Bronchial epithelial cell (primary cell): ENCODE results near the gene TBC1D12. TPM values are rescaled to one million over a fixed set of nuclear protein-coding genes. Genes with fewer than 3 reads are reported as not detected.
A peak's percentile ranks its signal among the peaks of the same experiment; 100 is the strongest.

ENCODE experiments used
- DNase-seq: peaks from one replicate; pipeline ENCODE4 v3.0.0-alpha.2; 2010; ENCODE audit warnings: low read depth
- FAIRE-seq: peaks from 2 replicates; lab custom pipeline; 2011; peaks lifted over from hg19 to GRCh38; lab: Jason Lieb, UNC
- H3K27me3 ChIP-seq: 2 replicates; pipeline ENCODE4 v1.5.1; 2011; ENCODE audit warnings: low read length; ENCODE audit not compliant: control insufficient read depth, insufficient read depth
- H3K36me3 ChIP-seq: 2 replicates; pipeline ENCODE4 v1.5.1; 2011; ENCODE audit warnings: low read length; ENCODE audit not compliant: control insufficient read depth, insufficient read depth
- H3K4me3 ChIP-seq: 2 replicates; pipeline ENCODE4 v1.5.1; 2011; ENCODE audit warnings: mild to moderate bottlenecking, low read depth, low read length, control low read depth
- total RNA-seq: library from RNA; depleted of rRNA; stranded (reverse); fragments of >200 nt; gene quantifications from 2 replicates; pipeline ENCODE4 v1.2.1, GENCODE V29; 2014
- TF ChIP-seq, protein P1 (sequence below): IDR thresholded peaks from 2 replicates; pipeline ENCODE4 v1.5.1; 2011; ENCODE audit warnings: mild to moderate bottlenecking, moderate library complexity, low read length, control low read depth, inconsistent platforms; ENCODE audit not compliant: insufficient read depth, severe bottlenecking

TBC1D12 gene
- 10.8 and 11.3 TPM in 2 replicates for total RNA-seq

DNA sequence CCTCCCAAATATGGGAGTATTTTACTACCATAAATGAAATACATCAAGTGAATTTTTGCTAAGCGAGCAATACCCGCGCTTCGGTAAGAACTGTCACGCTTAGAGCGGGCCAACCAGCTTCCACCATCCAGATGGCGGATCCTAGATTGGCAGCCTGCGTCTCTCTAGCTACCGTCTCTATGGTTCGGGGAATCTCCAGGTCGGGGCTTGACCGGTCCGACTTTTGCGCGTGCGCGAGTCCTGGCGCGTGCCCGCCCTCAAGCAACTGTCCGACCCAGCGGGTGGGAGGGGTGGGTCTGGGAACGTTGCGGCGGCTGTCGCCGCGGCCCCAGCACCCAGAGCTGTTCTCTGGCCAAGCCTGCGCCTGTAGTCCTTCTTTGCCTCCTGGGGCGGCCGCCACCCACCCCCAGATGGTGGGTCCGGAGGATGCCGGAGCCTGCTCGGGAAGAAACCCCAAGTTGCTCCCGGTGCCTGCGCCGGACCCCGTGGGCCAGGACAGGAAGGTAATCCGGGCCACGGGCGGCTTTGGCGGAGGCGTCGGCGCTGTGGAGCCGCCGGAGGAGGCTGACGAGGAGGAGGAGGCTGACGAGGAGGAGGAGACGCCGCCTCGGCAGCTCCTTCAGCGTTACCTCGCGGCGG is at the start of gene TBC1D12:
TBC1D12 (plus strand) TSS at position 338 of the 639 bp plus-strand sequence; CDS start at position 411, 73 bp downstream.
- no peak for FAIRE-seq
- H3K36me3 ChIP-seq, result no peaks in the 10 kb centered on the region
- TF ChIP-seq, protein P1, sequence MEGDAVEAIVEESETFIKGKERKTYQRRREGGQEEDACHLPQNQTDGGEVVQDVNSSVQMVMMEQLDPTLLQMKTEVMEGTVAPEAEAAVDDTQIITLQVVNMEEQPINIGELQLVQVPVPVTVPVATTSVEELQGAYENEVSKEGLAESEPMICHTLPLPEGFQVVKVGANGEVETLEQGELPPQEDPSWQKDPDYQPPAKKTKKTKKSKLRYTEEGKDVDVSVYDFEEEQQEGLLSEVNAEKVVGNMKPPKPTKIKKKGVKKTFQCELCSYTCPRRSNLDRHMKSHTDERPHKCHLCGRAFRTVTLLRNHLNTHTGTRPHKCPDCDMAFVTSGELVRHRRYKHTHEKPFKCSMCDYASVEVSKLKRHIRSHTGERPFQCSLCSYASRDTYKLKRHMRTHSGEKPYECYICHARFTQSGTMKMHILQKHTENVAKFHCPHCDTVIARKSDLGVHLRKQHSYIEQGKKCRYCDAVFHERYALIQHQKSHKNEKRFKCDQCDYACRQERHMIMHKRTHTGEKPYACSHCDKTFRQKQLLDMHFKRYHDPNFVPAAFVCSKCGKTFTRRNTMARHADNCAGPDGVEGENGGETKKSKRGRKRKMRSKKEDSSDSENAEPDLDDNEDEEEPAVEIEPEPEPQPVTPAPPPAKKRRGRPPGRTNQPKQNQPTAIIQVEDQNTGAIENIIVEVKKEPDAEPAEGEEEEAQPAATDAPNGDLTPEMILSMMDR, result no peak
- peak; percentile 91 for DNase-seq
- H3K27me3 ChIP-seq, result no peaks in the 10 kb centered on the region
- peak within 1 kb of the TSS; percentile 61 for H3K4me3 ChIP-seq

DNA sequence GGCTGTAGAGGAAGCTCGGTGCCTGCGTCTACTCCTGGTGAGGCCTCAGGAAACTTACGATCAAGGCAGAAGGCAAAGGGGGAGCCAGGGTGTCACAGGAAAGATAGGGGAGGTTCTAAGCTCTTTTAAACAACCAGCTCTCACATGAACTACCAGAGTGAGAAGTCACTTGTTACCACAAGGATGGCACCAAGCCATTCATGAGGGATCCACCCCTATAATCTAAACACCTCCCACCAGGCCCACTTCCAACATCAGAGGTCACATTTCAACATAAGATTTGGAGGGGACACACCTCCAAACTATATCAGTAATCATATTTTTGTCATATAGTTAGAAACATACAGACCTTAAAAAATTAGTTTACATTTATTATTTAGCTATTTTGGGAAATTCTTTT is 49.0 kb upstream of the TBC1D12 start:
- FAIRE-seq (no peak), DNase-seq (no peak)
- TF ChIP-seq, protein P1, result no peak
- Histone ChIP-seq H3K4me3 (no peak overlapping the region), H3K27me3 (no peaks in the 10 kb centered on the region), H3K36me3 (peaks cover 8% of the 10 kb centered on the region)

DNA sequence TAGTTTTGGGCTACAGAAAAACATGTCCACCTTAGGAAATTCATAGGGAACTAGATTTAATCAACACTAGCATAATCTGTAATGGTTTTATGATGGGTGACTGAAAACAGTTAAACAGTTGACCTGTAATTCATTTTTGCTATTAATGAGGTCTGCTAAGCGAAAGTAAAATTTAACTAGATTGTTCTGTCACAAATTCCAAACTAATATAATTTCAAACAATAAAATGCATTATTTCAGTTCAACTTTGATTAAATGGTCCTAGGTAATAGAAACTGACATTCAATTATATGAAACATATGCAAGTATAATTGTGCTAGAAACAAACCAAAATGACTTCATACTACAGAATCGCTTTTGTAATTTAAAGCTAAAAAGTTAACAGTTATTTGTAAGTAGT is 46.5 kb upstream of the TBC1D12 start:
- no peak for DNase-seq
- peaks cover 8% of the 10 kb centered on the region for H3K36me3 ChIP-seq
- H3K27me3 ChIP-seq, result no peaks in the 10 kb centered on the region
- FAIRE-seq, result no peak
- TF ChIP-seq, protein P1, result no peak
- no peak overlapping the region for H3K4me3 ChIP-seq

DNA sequence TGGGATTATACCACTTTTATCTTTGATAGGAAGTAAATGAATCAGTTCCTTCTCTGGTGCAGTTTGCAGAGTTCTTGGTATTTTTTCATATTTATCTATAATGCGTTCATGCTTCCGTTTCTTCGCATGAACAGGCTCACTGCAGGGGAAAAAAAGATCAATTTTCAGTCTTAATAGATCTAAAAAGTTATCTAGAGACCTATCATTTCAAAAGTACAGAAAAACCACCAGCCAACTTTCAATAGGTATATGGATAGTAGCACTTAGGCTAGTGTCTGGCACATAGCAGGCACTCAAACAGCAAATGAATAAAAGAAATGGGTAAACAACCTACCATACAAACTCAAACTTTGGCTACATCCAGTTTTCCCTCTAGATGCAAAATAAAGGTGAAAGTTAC is 45.1 kb upstream of the TBC1D12 start:
- TF ChIP-seq, protein P1, result no peak
- no peak for FAIRE-seq

DNA sequence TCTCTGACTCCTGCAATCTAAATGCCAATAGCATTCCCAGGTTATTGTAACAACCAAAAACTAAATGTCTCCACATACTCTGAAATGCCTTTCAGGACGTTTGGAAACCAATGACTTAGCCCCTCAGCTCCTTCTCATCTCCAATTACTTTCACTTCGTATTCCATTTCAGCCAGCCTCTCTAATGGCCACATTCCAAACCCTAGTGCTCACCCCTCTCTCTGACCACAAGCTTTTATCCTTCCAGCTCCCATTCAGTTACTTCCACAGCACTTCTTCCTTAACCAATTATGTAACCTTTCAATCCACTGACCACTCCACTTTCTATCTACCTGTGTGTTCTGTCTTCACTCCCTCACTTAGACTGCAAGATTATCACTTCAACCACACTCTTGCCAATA is 43.9 kb upstream of the TBC1D12 start:
- DNase-seq (peak; percentile 77), FAIRE-seq (no peak)
- Histone ChIP-seq H3K36me3 (peaks cover 4% of the 10 kb centered on the region), H3K4me3 (no peak overlapping the region), H3K27me3 (no peaks in the 10 kb centered on the region)
- TF ChIP-seq, protein P1, result no peak

More for the DNA sequence above, 45.1 kb upstream of the TBC1D12 start:
- Histone ChIP-seq H3K36me3 (peaks cover 5% of the 10 kb centered on the region), H3K27me3 (no peaks in the 10 kb centered on the region), H3K4me3 (no peak overlapping the region)
- DNase-seq, result no peak

DNA sequence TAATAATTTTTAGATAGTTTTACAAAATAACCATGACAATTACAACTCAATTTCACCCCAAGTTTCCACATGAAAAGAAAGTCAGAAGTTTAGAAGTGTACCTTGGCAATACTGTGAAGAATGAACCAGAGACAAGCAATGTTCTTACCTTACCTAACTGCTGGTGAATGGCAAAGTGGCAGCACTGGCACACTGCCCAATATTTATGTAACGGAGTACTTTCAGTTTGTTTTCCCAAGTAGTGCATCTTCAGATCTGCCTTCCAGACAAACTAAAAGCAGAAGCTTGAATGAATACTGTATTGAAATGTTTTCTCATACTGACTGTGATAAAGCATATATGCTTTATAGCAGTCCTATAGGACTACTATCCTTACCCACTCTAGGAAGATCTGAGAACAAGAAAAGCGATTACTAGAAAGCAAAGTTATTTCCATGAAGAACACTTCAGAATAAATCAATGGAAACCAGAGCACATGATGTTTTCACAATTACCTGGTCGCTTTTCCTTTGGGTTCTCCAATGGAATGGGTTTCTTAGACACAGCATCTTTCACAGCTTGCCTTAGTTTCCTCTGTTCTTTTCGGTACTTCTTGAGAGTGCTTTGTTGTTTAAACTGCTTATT is 41.1 kb upstream of the TBC1D12 start:
- FAIRE-seq (no peak), DNase-seq (peak; percentile 37)
- TF ChIP-seq, protein P1, result no peak
- peaks cover 3% of the 10 kb centered on the region for H3K36me3 ChIP-seq
- H3K27me3 ChIP-seq, result no peaks in the 10 kb centered on the region
- H3K4me3 ChIP-seq, result no peak overlapping the region
